H1 (cell line): ENCODE results near the gene SLC35F1. TPM values are rescaled to one million over a fixed set of nuclear protein-coding genes. Genes with fewer than 3 reads are reported as not detected.

Experiments used
- CTCF ChIA-PET: fragments of 300-600 bp; sonication (Branson Sonifier 250); formaldehyde crosslinking; loops from one replicate; lab custom pipeline; 2021; ENCODE audit not compliant: partially characterized antibody; lab: Charles Lee
- POLR2A ChIA-PET: fragments of 300-600 bp; sonication (Branson Sonifier 250); formaldehyde crosslinking; loops from one replicate; lab custom pipeline; 2021; ENCODE audit warnings: inconsistent platforms; ENCODE audit not compliant: partially characterized antibody; lab: Charles Lee
- DNase-seq, 2 experiments: peaks; one replicate each; pipeline versions ENCODE4 v3.0.0 to v3.0.0-alpha.2; 2010 to 2022; ENCODE audit warnings: low spot score in 2 of 2, low read depth in 1 of 2, mixed read lengths in 1 of 2
- FAIRE-seq: peaks from 2 replicates; lab custom pipeline; 2011; peaks lifted over from hg19 to GRCh38; lab: Jason Lieb, UNC
- H2AFZ ChIP-seq: 2 replicates; pipeline ENCODE4 v1.8.1; 2012; ENCODE audit warnings: low read length, inconsistent platforms
- H2AK5ac ChIP-seq: 2 replicates; pipeline ENCODE4 v1.6.1; 2013; ENCODE audit warnings: low read depth, low read length
- H2BK120ac ChIP-seq: replicated peaks from 2 replicates; pipeline ENCODE3; 2013; ENCODE audit warnings: low read depth, low read length, inconsistent platforms
- H2BK12ac ChIP-seq: 2 replicates; pipeline ENCODE4 v1.6.1; 2013; ENCODE audit warnings: low read depth, low read length
- H2BK15ac ChIP-seq: 2 replicates; pipeline ENCODE4 v1.6.1; 2013; ENCODE audit warnings: low read length
- H2BK20ac ChIP-seq: 2 replicates; pipeline ENCODE4 v1.6.1; 2013; ENCODE audit warnings: low read length
- H2BK5ac ChIP-seq: 2 replicates; pipeline ENCODE4 v1.6.1; 2013; ENCODE audit warnings: low read depth, low read length
- H3K14ac ChIP-seq: 2 replicates; pipeline ENCODE4 v1.6.1; 2013; ENCODE audit warnings: inconsistent platforms; ENCODE audit not compliant: insufficient read length
- H3K18ac ChIP-seq: 2 replicates; pipeline ENCODE4 v1.6.1; 2013; ENCODE audit warnings: low read length; ENCODE audit errors: extremely low read depth
- H3K23ac ChIP-seq: 2 replicates; pipeline ENCODE4 v1.6.1; 2013; ENCODE audit warnings: inconsistent platforms; ENCODE audit not compliant: insufficient read length
- H3K23me2 ChIP-seq: 2 replicates; pipeline ENCODE4 v1.6.1; 2013; ENCODE audit warnings: low read depth, low read length
- H3K27ac ChIP-seq: 2 replicates; pipeline ENCODE4 v1.6.1; 2011; ENCODE audit warnings: low read depth, low read length, inconsistent platforms
- H3K27me3 ChIP-seq, 4 experiments: replicated peaks in 1 of 4; 1 replicate in 1 of 4; 2 replicates in 3 of 4; pipeline versions ENCODE4 v1.6.1 to v1.8.1; 2011 to 2013; ENCODE audit warnings: low read length in 3 of 4, mild to moderate bottlenecking in 3 of 4, inconsistent platforms in 2 of 4, mixed read lengths in 2 of 4, moderate library complexity in 1 of 4; ENCODE audit not compliant: control insufficient read depth in 3 of 4, insufficient read depth in 3 of 4; ENCODE audit errors: extremely low read depth in 1 of 4
- H3K36me3 ChIP-seq, 4 experiments: 2 replicates each; pipeline versions ENCODE4 v1.6.1 to v1.8.1; 2011 to 2013; ENCODE audit warnings: mild to moderate bottlenecking in 4 of 4, low read length in 3 of 4, moderate library complexity in 2 of 4, control low read depth in 1 of 4, inconsistent platforms in 1 of 4; ENCODE audit not compliant: insufficient read depth in 4 of 4, control insufficient read depth in 2 of 4
- H3K4ac ChIP-seq: replicated peaks from 2 replicates; pipeline ENCODE3; 2013; ENCODE audit warnings: low read length, low read depth, mixed read lengths, inconsistent platforms; ENCODE audit not compliant: insufficient read length
- H3K4me1 ChIP-seq, 4 experiments: replicated peaks in 1 of 4; 1 replicate in 1 of 4; 2 replicates in 3 of 4; pipeline versions ENCODE4 v1.6.1 to v1.8.1; 2011 to 2013; ENCODE audit warnings: low read length in 3 of 4, inconsistent platforms in 2 of 4, mixed read lengths in 1 of 4; ENCODE audit not compliant: insufficient read depth in 4 of 4, control insufficient read depth in 3 of 4
- H3K4me2 ChIP-seq, 2 experiments: 2 replicates each; pipeline versions ENCODE4 v1.6.1 to v1.8.1; 2011 to 2013; ENCODE audit warnings: low read depth in 2 of 2, low read length in 2 of 2, control low read depth in 1 of 2, inconsistent platforms in 1 of 2, mild to moderate bottlenecking in 1 of 2; ENCODE audit not compliant: insufficient read depth in 1 of 2
- H3K4me3 ChIP-seq, 4 experiments: fragments of 200-600, 300-600 bp in 1 of 4; sonication (generic), shearing (Covaris generic), sonication (Bioruptor Twin) in 1 of 4; 2 replicates each; pipeline versions ENCODE4 v1.5.1 to v1.8.1; 2011 to 2016; ENCODE audit warnings: low read length in 4 of 4, low read depth in 3 of 4, control low read depth in 2 of 4, inconsistent platforms in 2 of 4, mild to moderate bottlenecking in 2 of 4, mixed read lengths in 1 of 4, moderate library complexity in 1 of 4; ENCODE audit not compliant: insufficient read depth in 2 of 4; ENCODE audit errors: extremely low read depth in 1 of 4
- H3K56ac ChIP-seq: replicated peaks from 2 replicates; pipeline ENCODE3; 2013; ENCODE audit warnings: low read depth, mild to moderate bottlenecking, mixed read lengths, low read length, inconsistent platforms; ENCODE audit not compliant: insufficient read length
- H3K79me1 ChIP-seq: 2 replicates; pipeline ENCODE4 v1.6.1; 2013; ENCODE audit warnings: low read depth, low read length, control low read depth
- H3K79me2 ChIP-seq, 2 experiments: 2 replicates each; pipeline versions ENCODE4 v1.6.1 to v1.8.1; 2012 to 2013; ENCODE audit warnings: low read length in 2 of 2, mild to moderate bottlenecking in 2 of 2, inconsistent platforms in 1 of 2; ENCODE audit not compliant: insufficient read depth in 2 of 2, control insufficient read depth in 1 of 2
- H3K9ac ChIP-seq, 4 experiments: replicated peaks in 1 of 4; 1 replicate in 1 of 4; 2 replicates in 3 of 4; pipeline versions ENCODE4 v1.6.1 to v1.8.1; 2011 to 2013; ENCODE audit warnings: low read depth in 3 of 4, low read length in 3 of 4, control low read depth in 2 of 4, mild to moderate bottlenecking in 2 of 4, moderate library complexity in 2 of 4, inconsistent platforms in 1 of 4; ENCODE audit errors: extremely low read depth in 1 of 4
- H3K9me3 ChIP-seq, 2 experiments: 2 replicates each; pipeline versions ENCODE4 v1.6.1 to v1.8.1; 2012 to 2013; ENCODE audit warnings: mild to moderate bottlenecking in 2 of 2, moderate library complexity in 2 of 2, control low read depth in 1 of 2, inconsistent platforms in 1 of 2, low read depth in 1 of 2, low read length in 1 of 2, mixed read lengths in 1 of 2; ENCODE audit not compliant: insufficient read depth in 2 of 2
- H4K20me1 ChIP-seq, 2 experiments: replicated peaks in 1 of 2; 2 replicates each; pipeline versions ENCODE3 to v1.8.1; 2011 to 2013; ENCODE audit warnings: inconsistent platforms in 2 of 2, low read length in 2 of 2, mild to moderate bottlenecking in 1 of 2; ENCODE audit not compliant: insufficient read depth in 2 of 2, control insufficient read depth in 1 of 2
- H4K5ac ChIP-seq: 2 replicates; pipeline ENCODE4 v1.6.1; 2013; ENCODE audit warnings: low read length, low read depth, mixed read lengths, inconsistent platforms; ENCODE audit not compliant: insufficient read length
- H4K8ac ChIP-seq: 2 replicates; pipeline ENCODE4 v1.8.0; 2013; ENCODE audit warnings: mild to moderate bottlenecking, moderate library complexity, low read length, inconsistent platforms; ENCODE audit not compliant: insufficient read depth; ENCODE audit errors: extremely low read depth
- H4K91ac ChIP-seq: replicated peaks from 2 replicates; pipeline ENCODE3; 2013; ENCODE audit warnings: low read length, mixed read lengths, inconsistent platforms; ENCODE audit not compliant: insufficient read length
- ASH2L ChIP-seq: fragments of 200-600, 300-600 bp; sonication (generic); IDR thresholded peaks from one replicate; pipeline ENCODE4 v1.7.1; 2017; ENCODE audit warnings: low read length
- CBX8 ChIP-seq: fragments of 300-800, 300-1000 bp; sonication (generic); IDR thresholded peaks from 2 replicates; pipeline ENCODE4 v1.7.1; 2016; ENCODE audit warnings: low read depth, low read length, borderline replicate concordance
- CHD2 ChIP-seq: IDR thresholded peaks from 2 replicates; pipeline ENCODE4 v1.6.1; 2012; ENCODE audit warnings: low read length, improper control_type of control experiment
- EP300 ChIP-seq, 2 experiments: IDR thresholded peaks; 1 replicate in 1 of 2; 2 replicates in 1 of 2; pipeline ENCODE4 v1.6.1; 2011 to 2012; ENCODE audit warnings: low read depth in 2 of 2, low read length in 2 of 2, mild to moderate bottlenecking in 2 of 2, borderline replicate concordance in 1 of 2, inconsistent platforms in 1 of 2, moderate library complexity in 1 of 2
- FOSL1 ChIP-seq: IDR thresholded peaks from 2 replicates; pipeline ENCODE4 v1.6.1; 2011; ENCODE audit warnings: mild to moderate bottlenecking, low read depth, low read length, moderate library complexity; ENCODE audit not compliant: insufficient read depth
- HDAC6 ChIP-seq: IDR thresholded peaks from one replicate; pipeline ENCODE4 v1.7.1; 2012; ENCODE audit warnings: low read depth, mild to moderate bottlenecking, inconsistent platforms, low read length, moderate library complexity
- JUND ChIP-seq: IDR thresholded peaks from 2 replicates; pipeline ENCODE4 v1.6.1; 2011; ENCODE audit warnings: mild to moderate bottlenecking, improper control_type of control experiment, low read length
- NANOG ChIP-seq: IDR thresholded peaks from 2 replicates; pipeline ENCODE4 v1.6.1; 2011; ENCODE audit warnings: low read length, low read depth, mild to moderate bottlenecking, inconsistent platforms; ENCODE audit not compliant: insufficient read depth, poor library complexity, severe bottlenecking
- POU5F1 ChIP-seq: IDR thresholded peaks from 2 replicates; pipeline ENCODE4 v1.6.1; 2011; ENCODE audit warnings: low read depth, mild to moderate bottlenecking, low read length, moderate library complexity
- SIN3A ChIP-seq, 2 experiments: IDR thresholded peaks in 1 of 2; conservative IDR thresholded peaks in 1 of 2; 2 replicates each; pipeline ENCODE4 v1.6.1; 2011 to 2012; ENCODE audit warnings: low read length in 2 of 2, improper control_type of control experiment in 1 of 2, low read depth in 1 of 2, mild to moderate bottlenecking in 1 of 2
- SIX5 ChIP-seq: IDR thresholded peaks from 2 replicates; pipeline ENCODE4 v1.6.1; 2011; ENCODE audit warnings: mild to moderate bottlenecking, low read depth, low read length
- TAF7 ChIP-seq: optimal IDR thresholded peaks from 2 replicates; pipeline ENCODE3; 2011; ENCODE audit warnings: low read depth, mild to moderate bottlenecking, inconsistent platforms, low read length, moderate library complexity, borderline replicate concordance
- TBP ChIP-seq: IDR thresholded peaks from 2 replicates; pipeline ENCODE4 v1.6.1; 2011; ENCODE audit warnings: low read depth, low read length, improper control_type of control experiment
- YY1 ChIP-seq: IDR thresholded peaks from 2 replicates; pipeline ENCODE4 v1.6.1; 2011; ENCODE audit warnings: low read depth, mild to moderate bottlenecking, low read length
- WGBS, 2 experiments: shearing (Covaris generic) in 1 of 2; methylation state at CpG; one replicate each; pipeline versions ENCODE4 v1.1.6 to v1.1.7; 2013 to 2015; ENCODE audit warnings: low lambda C conversion rate in 2 of 2, mixed read lengths in 2 of 2, inconsistent platforms in 1 of 2, low coverage in 1 of 2, missing lambda C conversion rate in 1 of 2; ENCODE audit not compliant: insufficient replicate concordance in 2 of 2, insufficient coverage in 1 of 2, insufficient read length in 1 of 2; ENCODE audit errors: extremely low coverage in 1 of 2, missing lambda C conversion rate in 1 of 2; 5-methylcytosine and 5-hydroxymethylcytosine counted together
- polyA plus RNA-seq, 7 experiments: library from polyadenylated mRNA; depleted of rRNA in 3 of 7; stranded (reverse) in 5 of 7; unstranded in 2 of 7; fragments of >200 nt in 5 of 7; fragments of 200-250 nt in 2 of 7; gene quantifications; 1 replicate in 5 of 7; 2 replicates in 1 of 7; 4 replicates in 1 of 7; pipeline versions ENCODE4 v1.2.1 to v1.2.3, GENCODE V29; 2011 to 2013; ENCODE audit warnings: missing spikeins in 2 of 7, mixed read lengths in 2 of 7
- total RNA-seq: library from RNA; stranded (reverse); fragmentation: NEBNext Ultra II Directional; extraction: Animal tissue kit (Norgen Biotek cat#: 25700); gene quantifications from 2 replicates; pipeline ENCODE4 v1.2.1, GENCODE V29; 2021
- TF ChIP-seq, protein P1 (sequence below): IDR thresholded peaks from 2 replicates; pipeline ENCODE4 v1.6.1; 2011; ENCODE audit warnings: low read depth, mild to moderate bottlenecking, low read length; ENCODE audit not compliant: insufficient read depth

The SLC35F1 gene
- total and polyA plus RNA-seq, 2 of the 8 experiments (the other 6 are each of a cell fraction or from before 2014, with no cell fraction given), result 7.0 to 10.0 TPM

DNA sequence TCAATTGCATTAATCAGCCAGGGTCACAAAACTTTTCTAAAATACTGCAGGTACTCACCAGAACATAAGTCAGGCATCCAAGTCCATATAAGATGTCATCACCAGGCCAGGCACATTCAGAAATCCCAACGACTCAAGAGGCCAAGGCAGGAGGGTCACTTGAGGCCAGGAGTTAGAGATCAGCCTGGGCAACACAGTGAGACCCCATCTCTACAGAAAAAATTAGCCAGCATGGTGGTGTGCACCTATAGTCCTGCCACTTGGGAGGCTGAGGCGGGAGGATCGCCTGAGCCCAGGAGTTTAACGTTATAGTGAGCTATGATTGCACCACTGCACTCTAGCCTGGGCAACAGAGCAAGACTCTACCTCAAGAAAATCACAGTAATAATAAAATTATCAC is 362.6 kb downstream of the SLC35F1 start:
- no peaks in the 10 kb centered on the region for H3K4me1 ChIP-seq
- H3K27ac ChIP-seq, result no peak overlapping the region
- ChIA-PET POLR2A (no interaction called here), CTCF (no interaction called here)
- no peaks in the 10 kb centered on the region for H3K23me2 ChIP-seq
- no peaks in the 10 kb centered on the region for H3K79me1 ChIP-seq
- FAIRE-seq (no peak), DNase-seq (no peak)
- no peak overlapping the region for H3K9ac ChIP-seq
- no peak overlapping the region for H3K56ac ChIP-seq
- no peak overlapping the region for H3K23ac ChIP-seq
- no peaks in the 10 kb centered on the region for H4K20me1 ChIP-seq
- no peak overlapping the region for H2BK5ac ChIP-seq
- no peaks in the 10 kb centered on the region for H3K79me2 ChIP-seq
- H4K8ac ChIP-seq, result no peak overlapping the region
- no peak overlapping the region for H2AK5ac ChIP-seq
- no peaks in the 10 kb centered on the region for H3K9me3 ChIP-seq
- no peak overlapping the region for H4K5ac ChIP-seq
- H3K4me2 ChIP-seq, result no peak overlapping the region
- H3K4ac ChIP-seq, result no peak overlapping the region
- no peak overlapping the region for H3K14ac ChIP-seq
- no peak overlapping the region for H2AFZ ChIP-seq
- no peak overlapping the region for H4K91ac ChIP-seq
- H3K36me3 ChIP-seq, result no peaks in the 10 kb centered on the region; a peak in 2 of 8 replicates
- H2BK120ac ChIP-seq, result no peak overlapping the region
- H2BK15ac ChIP-seq, result no peak overlapping the region
- WGBS, 2 experiments, result 95% methylated on average over 4 of the region's 4 CpGs; no CpG with 5 or more reads in 1 of the 2 experiments
- no peak overlapping the region for H2BK20ac ChIP-seq
- H3K4me3 ChIP-seq, result no peak overlapping the region
- H3K27me3 ChIP-seq, result no peaks in the 10 kb centered on the region
- no peak overlapping the region for H3K18ac ChIP-seq
- H2BK12ac ChIP-seq, result no peak overlapping the region
- TF ChIP-seq EP300 (IDR thresholded peaks at IDR 0.05; ENCODE audit: borderline replicate concordance in 1 of 2, low read depth in 2 of 2, low read length in 2 of 2) (no peak), FOSL1 (no peak), SIX5 (no peak), YY1 (no peak), CBX8 (no peak), HDAC6 (no peak), TBP (no peak), CHD2 (no peak), JUND (no peak), ASH2L (no peak), NANOG (no peak), POU5F1 (no peak), SIN3A (conservative IDR thresholded peaks at IDR 0.05 in 1 of 2, IDR thresholded peaks at IDR 0.05 in 1 of 2; ENCODE audit: low read depth in 1 of 2, low read length in 2 of 2) (no peak), TAF7 (no peak)
- TF ChIP-seq, protein P1, sequence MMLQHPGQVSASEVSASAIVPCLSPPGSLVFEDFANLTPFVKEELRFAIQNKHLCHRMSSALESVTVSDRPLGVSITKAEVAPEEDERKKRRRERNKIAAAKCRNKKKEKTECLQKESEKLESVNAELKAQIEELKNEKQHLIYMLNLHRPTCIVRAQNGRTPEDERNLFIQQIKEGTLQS, result no peak
